SK-N-MC (cell line): ENCODE data around the gene STRN4.

Source experiments
- EZH2 ChIP-seq: fragments of 200-600 bp; sonication (generic); IDR thresholded peaks from one replicate; pipeline ENCODE4 v1.6.1; 2017; ENCODE audit warnings: antibody characterized with exemption
- POLR2AphosphoS5 ChIP-seq: IDR thresholded peaks from 2 replicates; pipeline ENCODE4 v1.6.1; 2012; ENCODE audit warnings: mild to moderate bottlenecking, low read depth, low read length, borderline replicate concordance

- peak; percentile 41; the same call in 1 of the 2 replicates for TF ChIP-seq POLR2AphosphoS5
- TF ChIP-seq EZH2 = no peak
These were observed 41.3 kb upstream of the STRN4 start for GRCh38 chr19:46787331-46788261.
